ENCODE measurements around the gene KRTAP5-10.
"Not testable (repeated sequence)": the region's sequence is repeated elsewhere in the genome, so short reads cannot be mapped to it uniquely, and the experiment has no call there.

KRTAP5-10 gene

DNA sequence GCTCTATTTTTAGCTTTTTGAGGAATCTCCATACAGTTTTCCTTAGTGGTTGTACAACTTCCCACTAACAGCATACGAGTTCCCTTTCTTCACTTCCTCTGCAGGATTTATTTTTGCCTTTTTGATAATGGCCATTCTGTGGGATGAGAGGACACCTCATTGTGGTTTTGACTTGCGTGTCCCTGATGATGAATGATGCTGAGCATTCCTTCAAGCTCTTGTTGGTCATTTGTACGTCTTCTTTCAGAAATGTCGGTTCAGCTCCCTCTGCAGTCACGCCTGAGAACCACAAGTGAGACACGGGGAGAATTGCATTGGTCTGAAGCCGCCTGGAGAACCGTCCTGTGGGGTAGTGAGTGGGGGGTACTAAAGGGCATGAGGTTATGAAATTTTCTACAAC lies 2.0 kb upstream of the KRTAP5-10 start:
- H3K4me1 ChIP-seq (ENCODE audit: control insufficient read depth in 1 of 2, insufficient read depth in 2 of 2, low read length in 2 of 2) = no peaks in the 10 kb centered on the region
- H3K36me3 ChIP-seq (ENCODE audit: control insufficient read depth in 1 of 2, insufficient read depth in 2 of 2, low read length in 2 of 2) = no peaks in the 10 kb centered on the region
- H3K9me3 ChIP-seq (ENCODE audit: control insufficient read depth in 1 of 2, low read length in 2 of 2) = peaks cover 0 to 3% of the 10 kb centered on the region in 2 donors
- H3K4me3 ChIP-seq (ENCODE audit: low read depth in 1 of 2, low read length in 2 of 2) = no peak overlapping the region
- no peak overlapping the region for H3K27ac ChIP-seq (ENCODE audit: low read length)
- H3K27me3 ChIP-seq (ENCODE audit: low read depth, low read length) = no peaks in the 10 kb centered on the region

DNA sequence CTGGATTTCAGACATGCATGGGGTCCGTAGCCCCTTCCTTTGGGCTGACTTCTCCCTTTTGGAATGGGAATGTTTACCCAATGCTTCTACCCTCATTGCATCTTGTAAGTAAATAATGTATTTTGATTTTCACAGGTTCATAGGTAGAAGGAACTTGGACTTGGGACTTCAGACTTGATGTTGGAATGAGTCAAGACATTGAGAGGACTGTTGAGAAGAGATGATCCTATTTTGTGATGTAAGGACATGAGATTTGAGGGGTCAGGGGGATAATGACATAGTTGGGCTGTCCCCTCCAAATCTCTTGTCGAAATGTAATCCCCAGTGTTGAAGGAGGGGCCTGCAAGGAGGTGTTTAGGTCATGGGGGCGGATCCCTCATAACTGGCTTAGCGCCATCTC lies 933 bp upstream of the KRTAP5-10 start:
- peaks cover 0 to 3% of the 10 kb centered on the region in 2 donors for H3K9me3 ChIP-seq (ENCODE audit: control insufficient read depth in 1 of 2, low read length in 2 of 2)
- H3K36me3 ChIP-seq (ENCODE audit: control insufficient read depth in 1 of 2, insufficient read depth in 2 of 2, low read length in 2 of 2) = no peaks in the 10 kb centered on the region
- H3K4me3 ChIP-seq (ENCODE audit: low read depth in 1 of 2, low read length in 2 of 2) = no peak overlapping the region
- no peak overlapping the region for H3K27ac ChIP-seq (ENCODE audit: low read length)
- no peaks in the 10 kb centered on the region for H3K27me3 ChIP-seq (ENCODE audit: low read depth, low read length)
- H3K4me1 ChIP-seq (ENCODE audit: control insufficient read depth in 1 of 2, insufficient read depth in 2 of 2, low read length in 2 of 2) = no peaks in the 10 kb centered on the region

DNA sequence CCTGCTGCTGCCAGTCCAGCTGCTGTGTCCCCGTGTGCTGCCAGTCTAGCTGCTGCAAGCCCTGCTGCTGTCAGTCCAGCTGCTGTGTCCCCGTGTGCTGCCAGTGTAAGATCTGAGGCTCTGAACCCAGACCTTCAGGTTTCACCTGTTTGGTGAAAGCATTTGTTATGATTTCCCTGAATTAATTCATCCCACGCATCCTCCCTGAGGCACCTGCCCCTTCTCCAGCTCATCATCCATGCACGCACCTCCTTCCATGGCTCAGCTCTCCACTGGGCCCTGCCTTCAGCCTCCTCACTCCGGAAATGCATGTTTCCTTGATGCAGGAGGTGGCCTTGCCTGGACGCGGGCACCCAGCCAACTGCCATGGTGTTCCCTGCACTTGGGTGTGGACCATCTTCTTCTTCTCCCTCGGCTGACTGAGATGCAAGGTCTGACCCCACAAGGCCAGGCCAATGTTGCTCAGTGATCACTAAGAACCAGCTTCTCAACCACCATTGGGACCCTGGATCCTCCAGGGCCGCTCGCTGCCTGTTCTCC lies 788 bp downstream of the KRTAP5-10 start:
- Histone ChIP-seq H3K4me1 (ENCODE audit: control insufficient read depth in 1 of 2, insufficient read depth in 2 of 2, low read length in 2 of 2) (no peaks in the 10 kb centered on the region), H3K27ac (ENCODE audit: low read length) (no peak overlapping the region), H3K4me3 (ENCODE audit: low read depth in 1 of 2, low read length in 2 of 2) (no peak overlapping the region), H3K9me3 (ENCODE audit: control insufficient read depth in 1 of 2, low read length in 2 of 2) (no peaks in the 10 kb centered on the region), H3K27me3 (ENCODE audit: low read depth, low read length) (no peaks in the 10 kb centered on the region), H3K36me3 (ENCODE audit: control insufficient read depth in 1 of 2, insufficient read depth in 2 of 2, low read length in 2 of 2) (no peaks in the 10 kb centered on the region)

DNA sequence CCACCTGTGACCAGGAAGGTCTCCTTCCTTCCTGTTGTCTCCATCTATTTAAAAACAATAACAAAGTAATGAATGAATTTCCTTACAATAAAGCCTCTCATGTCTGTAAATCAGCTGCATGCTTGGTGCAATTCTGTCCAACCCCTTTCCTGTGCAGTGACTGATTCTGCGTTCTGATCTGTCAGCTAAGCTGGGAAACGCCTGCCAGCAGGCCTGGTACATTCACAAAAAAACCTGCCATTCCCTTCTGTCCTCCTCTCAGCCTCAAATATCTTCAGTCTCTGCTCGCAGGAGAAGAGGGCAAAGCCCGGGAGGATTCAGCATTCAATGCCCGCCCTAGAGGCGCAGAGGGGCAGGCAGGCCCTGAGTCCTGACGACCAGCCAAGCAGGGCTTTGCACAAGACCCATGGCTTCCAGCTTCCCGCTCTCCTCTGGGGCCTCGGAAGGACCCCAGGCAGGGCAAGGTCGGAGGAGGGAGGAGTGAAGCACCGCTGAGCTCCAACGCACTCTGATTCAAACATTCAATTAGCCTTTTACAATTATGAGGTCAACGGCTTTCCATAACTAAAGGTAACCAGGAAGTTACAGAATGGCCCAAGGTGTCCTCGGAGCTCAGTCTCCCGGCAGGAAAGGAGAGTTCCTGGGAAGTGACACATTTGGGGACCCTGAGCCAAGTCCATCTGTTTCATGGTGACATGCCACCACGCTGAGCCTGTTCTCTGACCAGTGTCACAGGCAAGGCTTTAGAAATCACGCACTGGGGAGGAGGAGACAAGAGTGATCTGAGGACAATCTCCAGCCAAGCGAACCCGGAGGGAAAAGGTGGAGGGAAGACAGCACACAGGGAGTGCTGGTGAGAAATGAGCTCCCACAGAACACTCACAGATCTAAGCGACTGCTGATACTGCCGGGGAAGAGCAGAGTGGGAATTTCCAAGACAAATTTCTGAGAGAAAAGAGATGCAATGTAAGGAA lies 1.6 kb downstream of the KRTAP5-10 start:
- H3K27me3 ChIP-seq (ENCODE audit: low read depth, low read length); H3K9me3 ChIP-seq (ENCODE audit: control insufficient read depth in 1 of 2, low read length in 2 of 2); H3K4me3 ChIP-seq (ENCODE audit: low read depth in 1 of 2, low read length in 2 of 2); H3K27ac ChIP-seq (ENCODE audit: low read length); H3K36me3 ChIP-seq (ENCODE audit: control insufficient read depth in 1 of 2, insufficient read depth in 2 of 2, low read length in 2 of 2); H3K4me1 ChIP-seq (ENCODE audit: control insufficient read depth in 1 of 2, insufficient read depth in 2 of 2, low read length in 2 of 2): not testable (repeated sequence)

DNA sequence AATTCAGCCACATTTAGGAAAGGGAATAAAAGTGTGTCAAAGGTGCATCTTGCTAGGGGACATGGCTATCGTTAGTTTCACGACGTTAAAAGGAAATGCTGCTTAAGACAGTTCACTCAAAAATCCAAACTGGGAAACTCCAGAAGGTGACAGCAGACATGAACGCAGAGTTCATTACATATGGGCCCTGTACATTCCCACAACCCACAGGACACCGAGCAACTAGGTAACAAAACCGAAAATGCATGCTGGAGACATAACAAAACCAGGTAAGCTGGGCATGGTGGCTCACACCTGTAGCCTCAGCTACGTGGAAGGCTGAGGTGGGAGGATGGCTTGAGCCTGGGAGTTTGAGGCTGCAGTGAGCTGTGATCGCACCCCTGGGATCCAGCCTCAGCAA lies 2.3 kb downstream of the KRTAP5-10 start:
- not testable (repeated sequence) for H3K4me1 ChIP-seq (ENCODE audit: control insufficient read depth in 1 of 2, insufficient read depth in 2 of 2, low read length in 2 of 2); H3K36me3 ChIP-seq (ENCODE audit: control insufficient read depth in 1 of 2, insufficient read depth in 2 of 2, low read length in 2 of 2); H3K9me3 ChIP-seq (ENCODE audit: control insufficient read depth in 1 of 2, low read length in 2 of 2); H3K4me3 ChIP-seq (ENCODE audit: low read depth in 1 of 2, low read length in 2 of 2); H3K27me3 ChIP-seq (ENCODE audit: low read depth, low read length); H3K27ac ChIP-seq (ENCODE audit: low read length)

DNA sequence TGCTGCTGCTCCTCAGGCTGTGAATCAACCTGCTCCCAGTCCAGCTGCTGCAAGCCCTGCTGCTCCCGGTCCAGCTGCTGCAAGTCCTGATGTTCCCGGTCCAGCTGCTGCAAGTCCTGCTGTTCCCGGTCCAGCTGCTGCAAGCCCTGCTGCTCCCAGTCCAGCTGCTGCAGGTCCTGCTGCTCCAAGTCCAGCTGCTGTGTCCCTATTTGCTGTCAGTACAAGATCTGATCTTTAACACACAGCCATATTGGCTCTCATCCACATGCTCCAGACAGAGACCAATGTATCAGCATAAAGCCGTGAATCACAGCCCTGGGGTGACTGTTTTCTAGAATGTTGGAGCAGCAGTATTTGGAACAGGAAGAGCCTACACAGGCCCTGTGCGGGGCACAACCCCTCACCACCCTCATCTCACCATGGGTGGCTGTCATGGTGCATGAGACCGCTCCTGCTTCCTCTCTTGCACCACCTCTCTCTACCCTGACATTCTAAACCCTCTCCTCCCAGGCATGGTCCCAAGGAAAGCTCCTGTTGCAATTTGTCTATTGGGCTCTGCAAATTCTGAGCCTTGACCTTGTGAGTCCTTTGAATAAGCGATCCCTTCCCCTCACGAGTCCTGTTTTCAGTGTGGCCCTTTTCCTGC lies 3.5 kb downstream of the KRTAP5-10 start:
- no peaks in the 10 kb centered on the region for H3K4me1 ChIP-seq (ENCODE audit: control insufficient read depth in 1 of 2, insufficient read depth in 2 of 2, low read length in 2 of 2)

DNA sequence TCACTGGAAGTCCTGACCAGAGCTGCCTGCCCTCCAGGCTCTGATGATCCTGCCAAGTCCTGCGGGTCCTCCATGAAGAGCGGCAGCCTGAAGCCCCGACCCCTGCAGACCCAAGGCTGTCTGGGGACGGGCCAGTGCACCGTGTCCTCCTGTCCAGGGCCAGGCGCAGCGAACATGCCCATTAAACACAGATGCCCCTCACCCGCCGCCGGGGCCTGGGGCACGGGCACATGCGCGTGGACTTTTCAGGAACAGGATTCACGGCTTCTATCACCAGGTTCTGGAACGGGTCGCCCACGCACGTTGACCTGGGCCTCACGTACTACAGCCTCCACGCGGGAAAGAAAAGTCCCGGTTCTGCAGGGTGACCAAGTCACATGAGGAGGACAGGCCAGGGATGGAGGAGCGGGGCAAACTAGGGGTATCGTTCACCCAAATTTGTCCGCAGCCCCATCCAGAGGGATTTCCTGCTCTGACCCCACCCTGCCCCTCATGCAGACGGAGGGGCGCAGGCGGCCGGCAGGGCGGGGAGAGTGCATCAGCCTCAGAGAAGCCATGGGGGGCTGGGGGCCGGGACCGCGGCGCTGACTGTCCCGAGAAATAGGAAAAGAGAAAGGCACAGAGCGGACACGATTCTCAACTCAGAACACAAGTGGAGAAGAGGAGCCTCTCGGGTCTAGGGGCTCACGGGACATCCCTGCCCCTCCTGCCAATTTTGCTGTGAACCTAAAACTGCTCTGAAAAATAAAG lies 5.9 kb downstream of the KRTAP5-10 start:
- H3K4me3 ChIP-seq (ENCODE audit: low read depth in 1 of 2, low read length in 2 of 2); H3K36me3 ChIP-seq (ENCODE audit: control insufficient read depth in 1 of 2, insufficient read depth in 2 of 2, low read length in 2 of 2); H3K27ac ChIP-seq (ENCODE audit: low read length); H3K9me3 ChIP-seq (ENCODE audit: control insufficient read depth in 1 of 2, low read length in 2 of 2); H3K27me3 ChIP-seq (ENCODE audit: low read depth, low read length); H3K4me1 ChIP-seq (ENCODE audit: control insufficient read depth in 1 of 2, insufficient read depth in 2 of 2, low read length in 2 of 2): not testable (repeated sequence)

More for the DNA sequence above, 3.5 kb downstream of the KRTAP5-10 start:
- Histone ChIP-seq H3K4me3 (ENCODE audit: low read depth in 1 of 2, low read length in 2 of 2) (no peak overlapping the region), H3K36me3 (ENCODE audit: control insufficient read depth in 1 of 2, insufficient read depth in 2 of 2, low read length in 2 of 2) (no peaks in the 10 kb centered on the region), H3K27me3 (ENCODE audit: low read depth, low read length) (no peaks in the 10 kb centered on the region), H3K9me3 (ENCODE audit: control insufficient read depth in 1 of 2, low read length in 2 of 2) (no peaks in the 10 kb centered on the region), H3K27ac (ENCODE audit: low read length) (no peak overlapping the region)

DNA sequence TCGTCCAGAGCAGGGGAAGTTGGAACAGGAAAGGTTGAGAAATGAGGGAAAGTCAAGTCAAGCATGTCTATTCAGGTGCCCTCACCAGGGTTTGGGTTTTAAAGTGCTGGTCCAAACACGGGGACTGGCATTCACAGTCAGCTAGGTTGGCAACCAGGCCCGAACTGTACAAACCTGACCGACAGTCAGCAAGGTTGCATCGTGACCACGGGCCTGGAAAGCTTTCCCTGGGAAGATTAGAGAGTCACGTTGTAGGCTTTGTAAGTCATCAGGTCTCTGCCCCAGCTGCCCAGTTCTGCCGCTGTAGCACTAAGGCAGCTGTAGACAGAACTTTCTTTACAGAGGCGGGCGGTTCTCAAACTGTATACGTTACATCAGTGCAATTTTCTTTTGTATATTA lies 7.4 kb downstream of the KRTAP5-10 start:
- Histone ChIP-seq H3K27me3 (ENCODE audit: low read depth, low read length) (no peaks in the 10 kb centered on the region), H3K4me1 (ENCODE audit: control insufficient read depth in 1 of 2, insufficient read depth in 2 of 2, low read length in 2 of 2) (no peaks in the 10 kb centered on the region), H3K36me3 (ENCODE audit: control insufficient read depth in 1 of 2, insufficient read depth in 2 of 2, low read length in 2 of 2) (no peaks in the 10 kb centered on the region), H3K27ac (ENCODE audit: low read length) (no peak overlapping the region), H3K4me3 (ENCODE audit: low read depth in 1 of 2, low read length in 2 of 2) (no peak overlapping the region), H3K9me3 (ENCODE audit: control insufficient read depth in 1 of 2, low read length in 2 of 2) (no peaks in the 10 kb centered on the region)

- Histone ChIP-seq H3K27me3 (ENCODE audit: low read depth, low read length) (no peaks in the 10 kb centered on the region), H3K4me3 (ENCODE audit: low read depth in 1 of 2, low read length in 2 of 2) (no peak overlapping the region), H3K4me1 (ENCODE audit: control insufficient read depth in 1 of 2, insufficient read depth in 2 of 2, low read length in 2 of 2) (peaks cover 0 to 2% of the 10 kb centered on the region in 2 donors), H3K27ac (ENCODE audit: low read length) (no peak overlapping the region), H3K36me3 (ENCODE audit: control insufficient read depth in 1 of 2, insufficient read depth in 2 of 2, low read length in 2 of 2) (no peaks in the 10 kb centered on the region), H3K9me3 (ENCODE audit: control insufficient read depth in 1 of 2, low read length in 2 of 2) (no peaks in the 10 kb centered on the region)
Measured at GRCh38 chr11:71574418-71574817, 9.1 kb downstream of the KRTAP5-10 start.

DNA sequence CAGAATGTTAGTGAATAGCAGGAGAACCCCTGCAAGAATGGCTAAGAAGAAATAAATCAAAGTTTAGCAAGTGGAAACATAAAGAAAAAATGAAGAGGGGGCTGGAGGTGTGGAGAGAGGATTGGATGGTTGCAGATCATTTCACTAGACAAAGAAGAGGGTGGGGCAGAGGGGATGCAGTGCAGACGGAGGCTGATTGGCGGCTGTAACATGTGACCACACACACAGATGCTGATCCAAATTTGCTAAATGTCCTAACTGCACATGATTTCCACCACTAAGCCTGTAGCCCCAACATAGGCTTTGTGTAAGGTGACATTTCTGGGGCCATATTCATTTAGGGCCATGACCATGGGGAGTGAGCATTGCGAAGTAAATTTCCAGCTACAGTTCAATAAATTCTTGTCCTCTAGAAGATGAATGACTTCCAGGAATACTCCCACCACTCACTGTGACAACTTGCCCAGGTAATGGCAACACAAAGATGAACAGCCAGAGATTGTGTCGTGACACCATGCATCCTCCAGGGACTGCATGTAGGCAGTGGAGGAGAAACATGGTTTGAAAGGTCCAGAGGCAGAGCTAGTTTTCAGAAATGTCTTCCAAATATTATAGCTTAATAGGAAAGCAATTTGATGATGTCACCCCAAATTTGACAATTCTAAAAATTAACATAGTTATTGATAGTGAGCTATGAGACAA lies 10.5 kb downstream of the KRTAP5-10 start:
- H3K27me3 ChIP-seq (ENCODE audit: low read depth, low read length) = no peaks in the 10 kb centered on the region
- no peaks in the 10 kb centered on the region for H3K9me3 ChIP-seq (ENCODE audit: control insufficient read depth in 1 of 2, low read length in 2 of 2)
- H3K4me1 ChIP-seq (ENCODE audit: control insufficient read depth in 1 of 2, insufficient read depth in 2 of 2, low read length in 2 of 2) = peaks cover 0 to 10% of the 10 kb centered on the region in 2 donors
- H3K27ac ChIP-seq (ENCODE audit: low read length) = no peak overlapping the region
- H3K4me3 ChIP-seq (ENCODE audit: low read depth in 1 of 2, low read length in 2 of 2) = no peak overlapping the region
- no peaks in the 10 kb centered on the region for H3K36me3 ChIP-seq (ENCODE audit: control insufficient read depth in 1 of 2, insufficient read depth in 2 of 2, low read length in 2 of 2)
